HG02981 (cell line): Measurements from ENCODE around the gene ZSWIM6.

ENCODE experiments used
- ATAC-seq: cut with Tn5 transposase; IDR thresholded peaks from one replicate; pipeline ENCODE4 v1.9.1; 2021; ENCODE audit warnings: mild to moderate bottlenecking, moderate library complexity; ENCODE audit not compliant: unreplicated experiment

ZSWIM6 gene

GRCh38 chr5:61357745-61358144 is 25.7 kb downstream of the ZSWIM6 start:
- ATAC-seq = no peak

DNA sequence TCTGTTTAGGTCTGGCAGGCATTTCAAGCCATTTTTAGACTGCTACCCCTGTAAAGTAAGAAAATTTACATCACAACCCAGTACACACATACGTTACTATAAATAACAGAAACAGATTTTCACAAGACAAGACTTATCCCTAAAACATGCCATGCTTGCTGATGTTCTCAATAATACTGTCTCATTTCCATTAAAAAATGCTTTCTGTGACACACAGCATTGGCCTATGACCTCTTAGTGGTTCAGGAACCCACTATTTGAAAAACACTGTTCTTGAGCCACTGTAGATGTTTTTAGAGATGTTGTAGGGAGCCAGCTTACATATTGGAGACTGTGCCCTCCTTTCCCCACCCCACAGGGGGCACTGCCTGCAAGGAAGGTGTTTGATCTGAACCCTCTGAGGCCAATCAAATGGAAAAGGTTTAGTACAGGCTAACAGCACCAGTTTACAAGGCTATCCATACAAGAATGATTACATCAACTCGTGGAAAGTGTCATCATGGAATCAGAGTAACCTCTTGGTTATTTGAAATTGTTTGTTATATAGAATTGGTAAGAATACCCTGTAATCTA is 30.8 kb downstream of the ZSWIM6 start:
- ATAC-seq = no peak

- no peak for ATAC-seq
Measured at GRCh38 chr5:61363401-61364114, 31.5 kb downstream of the ZSWIM6 start.

DNA sequence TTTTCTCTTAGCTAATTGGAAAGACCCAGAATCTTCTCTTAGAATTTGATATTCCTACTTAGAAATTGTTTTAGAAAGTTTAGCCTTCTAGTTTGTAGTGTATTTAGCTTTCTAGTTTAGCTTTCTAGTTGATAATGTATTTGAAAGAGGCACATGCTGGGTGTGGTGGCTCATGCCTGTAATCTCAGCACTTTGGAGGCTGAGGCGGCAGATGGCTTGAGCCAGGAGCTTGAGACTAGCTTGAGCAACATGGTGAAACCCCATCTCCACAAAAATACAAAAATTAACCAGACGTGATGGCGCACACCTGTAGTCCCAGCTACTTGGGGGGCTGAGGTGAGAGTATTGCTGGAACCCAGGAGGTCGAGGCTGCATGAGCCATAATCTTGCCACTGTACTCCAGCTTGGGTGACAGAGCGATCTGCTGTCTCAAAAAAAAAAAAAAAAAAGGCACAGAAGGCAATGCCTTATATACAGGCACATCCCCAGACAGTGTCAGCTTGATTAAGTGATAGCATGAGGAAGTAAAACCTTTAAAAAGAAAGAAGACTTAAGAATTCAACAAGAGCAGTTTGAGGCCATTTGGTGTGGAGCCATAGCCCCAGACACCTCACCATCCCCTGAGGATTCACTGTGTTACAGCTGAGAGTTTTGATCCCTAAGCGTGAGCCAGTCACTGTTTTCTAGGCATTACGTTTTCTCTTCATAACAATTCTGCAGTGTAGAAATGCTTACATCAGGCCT is 34.6 kb downstream of the ZSWIM6 start:
- no peak for ATAC-seq

GRCh38 chr5:61370506-61370905 is 38.4 kb downstream of the ZSWIM6 start:
- ATAC-seq = no peak

GRCh38 chr5:61371474-61371873 is 39.4 kb downstream of the ZSWIM6 start:
- no peak for ATAC-seq

- no peak for ATAC-seq
Measured at GRCh38 chr5:61379677-61380076, 47.6 kb downstream of the ZSWIM6 start.

DNA sequence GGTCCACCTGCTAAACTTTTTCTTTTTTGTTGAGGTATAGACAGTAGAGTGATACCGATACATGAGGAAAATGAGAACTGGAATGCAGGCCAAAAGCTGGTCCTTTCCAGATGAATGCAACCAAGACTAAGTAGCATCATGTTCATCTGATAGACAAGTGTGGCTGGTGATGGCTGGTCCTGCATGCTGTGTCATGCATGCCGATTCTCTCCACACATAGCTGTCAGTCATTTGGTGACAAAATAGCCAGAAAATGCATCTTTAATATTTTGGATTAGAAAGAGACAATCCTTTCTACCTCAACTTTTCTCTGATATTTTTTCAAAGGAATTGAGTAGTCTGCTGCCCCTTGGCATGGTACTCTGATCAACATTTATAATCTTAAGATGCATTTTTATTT is 49.9 kb downstream of the ZSWIM6 start:
- ATAC-seq = no peak

DNA sequence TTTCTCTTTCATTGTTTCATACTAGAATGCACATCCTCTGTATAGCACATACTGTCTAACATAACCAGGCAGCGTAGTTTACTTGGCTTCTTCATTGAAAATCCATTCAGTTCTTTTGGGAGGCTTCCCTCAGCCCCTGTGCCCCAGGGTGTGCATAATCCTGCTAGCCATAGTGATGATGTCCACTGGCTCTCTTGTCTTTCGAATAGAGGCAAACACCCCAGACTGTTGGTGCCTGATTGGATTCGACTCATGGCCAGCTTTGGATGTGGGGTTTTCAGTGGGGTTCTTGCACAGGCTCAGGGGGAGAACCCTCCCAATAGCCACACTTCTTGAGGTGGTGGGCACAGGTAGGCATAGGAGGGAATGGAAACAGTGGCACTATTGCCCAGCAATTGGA is 53.6 kb downstream of the ZSWIM6 start:
- no peak for ATAC-seq

DNA sequence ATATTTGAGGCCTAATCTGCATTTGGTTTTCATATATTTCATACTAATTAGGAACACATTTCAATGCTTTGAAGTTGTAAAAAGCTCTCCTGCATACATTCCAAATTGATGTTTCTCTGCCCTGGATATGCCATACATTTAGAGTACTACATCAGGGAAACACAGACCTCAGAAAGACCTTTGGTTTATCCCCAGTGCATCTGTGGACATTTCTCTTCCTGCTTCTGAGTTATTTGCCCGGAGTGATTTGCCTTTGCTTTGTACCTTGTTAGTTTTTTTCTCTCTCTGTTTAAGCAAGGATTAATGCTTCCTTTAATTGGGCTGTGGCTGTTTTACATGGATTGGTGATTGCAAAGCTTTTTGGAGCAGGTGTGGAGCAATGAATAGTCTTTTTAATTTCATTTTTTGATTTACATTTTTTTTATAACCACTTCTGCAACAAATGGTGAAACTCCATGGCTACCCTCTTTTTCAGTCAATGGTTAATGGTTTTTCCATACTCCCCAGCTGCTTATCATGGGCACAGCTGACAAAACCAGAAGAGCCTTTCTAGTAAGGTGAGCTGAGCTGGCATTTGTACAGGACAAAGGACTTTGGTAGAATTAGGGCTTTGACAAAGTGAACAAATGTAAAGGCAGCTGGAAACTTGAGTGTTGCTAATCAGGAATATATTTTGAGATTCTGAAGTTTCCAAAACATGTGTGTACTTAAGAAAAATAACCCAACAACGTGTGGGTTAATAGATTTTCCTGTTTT is 54.2 kb downstream of the ZSWIM6 start:
- no peak for ATAC-seq

GRCh38 chr5:61389609-61390008 is 57.6 kb downstream of the ZSWIM6 start:
- no peak for ATAC-seq

DNA sequence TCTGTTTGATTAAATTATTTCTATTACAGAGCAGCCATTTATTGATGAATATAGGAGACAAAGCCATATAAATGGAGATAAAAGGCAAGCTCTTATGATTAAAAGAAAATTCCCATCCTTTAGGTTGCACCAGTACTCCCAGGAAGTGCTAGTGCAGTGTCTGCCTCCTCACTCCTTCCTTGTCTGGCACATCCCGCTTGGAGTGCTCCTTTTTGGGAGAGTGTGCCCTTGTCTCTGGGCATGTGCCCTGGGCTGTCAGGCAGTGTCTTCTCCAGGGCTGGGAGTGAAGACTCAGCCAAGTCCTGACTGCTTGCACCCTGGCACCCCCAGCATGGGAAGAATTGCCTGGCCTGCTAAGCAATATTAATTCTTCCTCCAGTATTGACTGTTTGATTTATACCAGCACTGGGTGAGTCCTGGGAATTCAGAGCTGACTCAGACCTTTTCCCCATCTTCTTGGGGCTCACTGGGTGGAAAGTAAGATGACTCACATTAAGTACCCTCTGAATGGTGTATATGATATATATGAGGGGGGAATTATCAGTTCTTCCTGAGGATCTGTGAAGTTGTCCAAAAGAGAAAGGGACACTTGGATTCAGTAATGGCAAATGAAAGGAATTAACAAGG is 62.1 kb downstream of the ZSWIM6 start:
- no peak for ATAC-seq

- no peak for ATAC-seq
Measured at GRCh38 chr5:61394793-61395192, 62.7 kb downstream of the ZSWIM6 start.

GRCh38 chr5:61397238-61397637 is 65.2 kb downstream of the ZSWIM6 start:
- no peak for ATAC-seq

DNA sequence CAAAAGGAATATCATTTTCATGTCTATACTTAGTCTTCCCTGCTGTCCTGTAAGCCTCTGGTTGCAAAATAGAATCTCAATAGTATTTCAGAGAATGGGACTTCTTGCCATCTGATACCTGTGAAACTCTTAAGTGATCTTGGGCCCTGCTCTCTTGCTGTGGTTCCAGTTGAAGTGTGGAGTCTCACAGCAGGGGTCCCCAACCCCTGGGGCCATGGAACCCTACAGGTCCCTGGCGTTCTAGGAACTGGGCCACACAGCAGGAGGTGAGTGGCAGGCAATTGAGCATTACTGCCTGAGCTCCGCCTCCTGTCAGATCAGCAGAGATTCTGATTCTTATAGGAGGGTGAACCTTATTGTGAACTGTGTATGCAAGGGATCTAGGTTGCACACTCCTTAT is 65.9 kb downstream of the ZSWIM6 start:
- ATAC-seq = no peak

- ATAC-seq = no peak
Measured at GRCh38 chr5:61398440-61398839, 66.4 kb downstream of the ZSWIM6 start.

- ATAC-seq = no peak
Measured at GRCh38 chr5:61399679-61400078, 67.6 kb downstream of the ZSWIM6 start.

- no peak for ATAC-seq
Measured at GRCh38 chr5:61401726-61402125, 69.7 kb downstream of the ZSWIM6 start.

GRCh38 chr5:61402244-61402823 is 70.3 kb downstream of the ZSWIM6 start:
- ATAC-seq = no peak
